Umbilical cord (tissue), 2 donors: ENCODE data around the gene MEAK7. TPM values are rescaled to one million over a fixed set of nuclear protein-coding genes. Genes with fewer than 3 reads are reported as not detected.

Experiments used
- DNase-seq: peaks from one replicate; pipeline ENCODE4 v3.0.0-alpha.2; 2015; ENCODE audit warnings: low spot score
- total RNA-seq: library from RNA; depleted of rRNA; stranded (reverse); fragments of >200 nt; gene quantifications from one replicate; pipeline ENCODE4 v1.2.3, GENCODE V29; 2014; ENCODE audit warnings: low replicate concordance; ENCODE audit not compliant: insufficient read depth

Gene MEAK7
- total RNA-seq, 1 donor from 2014 or later = 19.3 TPM

DNA sequence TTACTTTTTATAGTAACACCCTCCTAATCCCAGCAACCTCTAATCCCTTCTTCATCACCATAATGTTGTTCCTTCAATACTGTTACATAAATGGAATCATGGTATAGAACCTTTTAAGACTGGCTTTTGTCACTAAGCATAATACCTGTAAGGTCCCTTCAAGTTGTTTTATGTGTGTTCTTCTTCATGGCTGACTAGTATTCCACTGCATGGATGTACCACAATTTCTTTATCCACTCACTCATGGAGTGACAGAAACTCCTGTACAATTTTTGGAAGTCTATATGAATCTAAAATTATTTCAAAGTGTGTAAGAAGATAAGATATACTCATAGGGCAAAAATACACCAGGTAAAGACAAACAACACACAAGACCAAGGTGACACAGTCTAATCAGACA, 36.8 kb downstream of the MEAK7 start:
- DNase-seq = no peak

DNA sequence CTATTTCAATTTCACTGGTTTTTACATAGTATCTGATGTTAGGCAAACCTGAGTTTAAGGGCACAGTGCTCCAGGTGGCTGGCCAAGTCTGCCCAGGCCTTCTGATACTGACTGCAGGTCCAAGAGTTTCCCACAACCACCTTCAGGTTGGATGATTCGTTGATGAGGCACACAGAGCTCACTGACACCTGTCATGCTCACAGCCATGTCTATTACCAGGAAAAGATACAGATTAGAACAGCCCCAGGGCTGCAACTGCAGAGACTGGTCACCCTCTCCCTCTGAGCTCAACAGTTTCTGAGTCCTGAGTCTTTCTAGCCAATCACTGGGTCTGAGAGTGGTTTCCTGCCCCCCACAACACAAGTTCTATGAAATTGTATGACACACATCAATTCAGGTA, 37.2 kb downstream of the MEAK7 start:
- no peak for DNase-seq

DNA sequence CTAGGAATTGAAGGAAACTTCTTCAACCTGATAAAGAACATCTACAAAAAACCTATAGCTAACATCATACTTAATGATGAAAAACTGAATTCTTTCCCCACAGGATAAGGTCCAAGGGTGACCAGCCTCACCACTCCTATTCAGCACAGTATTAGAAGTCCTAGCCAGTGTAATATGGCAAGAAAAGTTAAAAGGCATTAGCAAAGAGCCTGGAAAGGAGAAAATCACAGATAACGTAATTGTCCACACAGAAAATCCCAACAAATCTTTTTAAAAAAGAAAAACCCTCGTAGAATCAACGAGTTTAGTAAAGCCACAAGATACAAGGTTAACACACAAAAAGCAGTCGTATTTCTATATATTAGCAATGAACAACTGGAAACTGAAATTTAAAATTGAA, 37.8 kb downstream of the MEAK7 start:
- DNase-seq = no peak

DNA sequence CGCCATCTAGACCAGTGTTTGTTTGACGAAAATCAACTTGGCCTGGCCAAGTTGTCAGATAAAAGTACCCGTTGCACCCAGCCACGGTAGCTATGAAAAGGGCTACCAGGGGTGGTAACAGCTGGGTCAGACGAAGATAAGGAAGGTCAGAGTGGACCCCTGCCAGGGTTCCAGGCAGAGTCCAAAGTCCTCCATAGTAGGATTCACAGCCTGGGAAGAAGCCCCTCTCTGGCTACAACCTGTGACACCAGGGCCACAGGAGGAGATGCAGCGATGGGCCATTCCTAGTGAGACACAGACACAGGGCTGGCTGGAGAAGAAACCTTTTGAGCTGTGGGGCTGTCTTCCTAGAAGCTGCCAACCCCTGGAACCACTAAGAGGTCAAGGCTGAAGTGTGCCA, 39.3 kb downstream of the MEAK7 start:
- DNase-seq = no peak

DNA sequence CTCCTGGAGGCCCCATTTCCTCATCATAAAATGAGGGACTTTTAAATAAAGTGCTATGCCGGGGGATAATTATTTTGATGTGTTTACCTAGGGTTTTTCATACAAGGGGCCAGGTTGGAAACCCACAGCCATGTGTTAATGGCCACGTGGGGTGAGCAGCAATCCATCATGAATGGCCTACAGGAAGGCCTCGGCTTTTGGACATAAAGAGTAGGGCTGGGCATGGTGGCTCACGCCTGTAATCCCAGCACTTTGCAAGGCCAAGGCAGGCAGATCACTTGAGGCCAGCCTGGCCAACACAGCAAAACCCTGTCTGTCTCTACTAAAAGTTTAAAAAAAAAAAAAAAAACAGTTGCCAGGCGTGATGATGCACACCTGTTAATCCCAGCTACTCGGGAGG, 40.3 kb downstream of the MEAK7 start:
- no peak for DNase-seq

DNA sequence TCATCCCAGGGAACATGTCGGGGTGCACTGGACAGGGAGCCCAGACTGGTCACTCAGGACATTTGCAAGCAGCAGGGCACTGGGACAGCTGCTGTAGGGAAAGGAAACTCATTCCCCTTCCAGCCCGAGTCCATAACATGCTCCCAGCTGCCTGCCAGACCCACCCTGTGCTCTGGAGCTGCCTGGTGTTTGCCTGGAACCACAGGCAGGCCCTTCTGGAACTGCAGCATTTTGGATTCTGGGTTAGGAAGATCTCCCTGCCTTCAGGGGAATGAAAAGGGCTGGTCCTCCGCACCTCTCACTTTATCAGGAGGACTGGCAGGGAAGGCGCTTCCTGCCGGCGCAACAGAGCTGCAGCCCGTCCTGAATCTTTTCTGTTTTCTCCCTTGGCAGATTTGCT, 41.2 kb downstream of the MEAK7 start:
- no peak for DNase-seq

DNA sequence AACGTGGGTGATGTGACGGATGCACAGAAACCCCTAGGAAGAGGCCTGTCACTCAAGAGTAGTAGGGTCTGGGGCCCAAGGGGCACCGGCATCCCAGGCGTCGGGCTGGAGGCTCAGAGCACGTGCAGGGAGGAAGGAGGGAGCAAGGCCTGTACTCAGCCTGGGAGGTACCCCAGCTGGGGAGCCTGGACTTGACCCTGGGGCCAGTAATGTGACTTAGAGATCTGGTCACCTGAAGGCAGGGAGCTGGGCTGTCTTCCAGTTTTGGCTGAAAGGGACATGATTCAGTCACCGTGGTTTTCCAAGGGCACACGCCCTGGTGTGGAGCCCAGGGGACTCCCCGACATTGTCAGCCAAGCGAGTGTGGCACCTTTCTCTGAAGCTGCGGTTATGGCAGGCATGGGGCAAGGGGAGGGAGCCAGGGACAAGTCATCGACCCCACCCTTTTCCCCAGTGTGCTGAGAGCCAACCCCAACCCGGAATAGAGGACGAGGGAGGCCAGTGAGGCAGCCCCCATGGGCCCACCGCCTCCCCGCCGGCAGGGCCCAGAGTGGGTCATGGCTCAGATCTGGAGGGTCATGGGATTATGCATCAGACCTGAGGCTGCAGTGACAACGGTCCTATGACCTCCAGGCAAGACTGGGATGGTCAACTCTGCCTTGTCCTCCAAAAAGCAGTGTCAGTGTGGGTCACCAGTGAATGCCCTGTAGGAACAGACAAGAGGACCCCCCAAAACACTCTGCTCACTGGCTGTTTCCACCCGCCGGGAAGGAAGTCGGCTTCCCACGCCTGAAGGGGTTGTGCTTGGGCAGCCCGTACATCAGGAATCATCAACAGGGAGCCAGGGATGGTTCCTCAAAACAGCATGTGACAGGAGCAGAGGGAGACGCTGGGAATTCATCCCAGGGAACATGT, 41.9 kb downstream of the MEAK7 start:
- no peak for DNase-seq

DNA sequence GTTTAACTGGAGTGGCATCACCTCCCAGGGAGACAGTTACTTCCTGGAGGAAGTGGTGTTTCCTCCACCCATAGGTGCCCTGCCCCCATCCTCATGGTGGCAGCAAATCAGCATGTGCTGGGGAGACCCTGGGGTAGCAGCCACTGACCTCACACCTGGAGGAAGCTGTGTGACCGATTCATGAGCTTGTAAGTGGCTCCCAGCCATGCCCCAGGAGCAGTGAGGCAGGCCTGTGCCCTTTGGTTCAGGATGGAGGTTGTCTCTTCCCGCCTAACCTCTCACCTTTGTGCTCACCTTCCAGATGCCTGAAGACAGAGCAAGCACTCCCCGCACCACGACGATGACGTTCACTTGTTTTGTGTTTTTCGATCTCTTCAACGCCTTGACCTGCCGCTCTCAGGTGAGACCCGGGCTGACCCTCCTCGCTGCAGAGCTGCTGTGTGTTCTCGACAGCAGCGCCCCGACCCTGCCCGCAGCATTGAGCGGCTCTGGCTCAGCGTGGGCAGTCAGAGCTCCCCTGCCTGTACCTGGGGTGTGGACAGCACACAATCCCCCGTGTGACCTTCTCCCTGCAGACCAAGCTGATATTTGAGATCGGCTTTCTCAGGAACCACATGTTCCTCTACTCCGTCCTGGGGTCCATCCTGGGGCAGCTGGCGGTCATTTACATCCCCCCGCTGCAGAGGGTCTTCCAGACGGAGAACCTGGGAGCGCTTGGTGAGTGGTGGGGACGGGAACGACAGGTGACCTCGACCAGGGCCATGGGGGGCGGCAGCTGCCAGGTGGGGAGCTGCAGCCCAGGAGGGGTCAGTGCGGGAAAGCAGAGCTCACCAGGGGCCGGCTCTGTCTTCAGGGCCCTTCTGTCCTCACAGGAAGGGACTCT, 42.8 kb downstream of the MEAK7 start:
- no peak for DNase-seq

DNA sequence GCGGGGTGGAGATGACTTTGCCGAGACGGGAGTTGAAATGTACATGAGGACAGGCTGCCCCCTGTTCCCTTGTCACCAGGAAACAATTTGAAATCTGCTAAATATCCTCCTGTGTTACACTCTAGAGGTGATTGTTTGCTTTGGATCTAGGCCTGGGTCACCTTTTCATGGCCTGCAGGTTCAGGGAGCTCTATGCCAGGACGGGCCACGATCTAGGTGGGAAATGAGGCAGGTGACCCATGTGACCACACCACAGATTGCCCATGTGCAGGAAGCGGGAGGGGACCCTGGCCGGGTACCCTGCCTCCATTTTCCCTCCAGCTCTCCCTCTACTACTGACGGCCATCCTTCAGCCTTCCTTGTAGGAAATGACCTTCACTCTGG, 43.4 kb downstream of the MEAK7 start:
- DNase-seq = no peak

DNA sequence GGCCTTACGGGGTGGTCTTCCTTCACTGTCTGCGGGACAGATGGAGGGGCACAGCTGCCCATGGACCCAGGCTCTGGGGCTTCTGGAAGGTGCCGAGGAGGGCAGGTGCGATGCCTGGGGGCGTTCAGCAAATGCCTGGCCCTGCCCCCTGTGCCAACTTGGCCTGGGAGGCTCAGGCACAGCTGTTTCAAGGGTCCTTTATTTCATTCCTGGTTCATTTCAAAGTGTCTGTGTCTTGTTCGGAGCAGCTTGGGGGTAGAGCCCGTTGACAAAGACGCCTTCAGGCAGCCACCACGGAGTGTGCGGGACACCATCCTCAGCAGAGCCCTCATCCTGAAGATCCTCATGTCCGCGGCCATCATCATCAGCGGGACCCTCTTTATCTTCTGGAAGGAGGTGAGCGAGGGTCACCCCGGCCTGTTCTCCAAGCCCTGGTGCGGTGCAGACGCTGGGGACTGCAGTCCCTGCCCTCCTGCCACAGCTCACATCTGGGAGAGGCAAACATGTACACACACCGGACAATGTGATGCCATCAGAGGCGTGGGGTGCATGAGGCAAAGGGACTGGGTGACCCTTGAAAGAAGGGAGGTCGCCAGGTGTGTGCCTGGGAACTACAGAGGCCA, 43.9 kb downstream of the MEAK7 start:
- no peak for DNase-seq

DNA sequence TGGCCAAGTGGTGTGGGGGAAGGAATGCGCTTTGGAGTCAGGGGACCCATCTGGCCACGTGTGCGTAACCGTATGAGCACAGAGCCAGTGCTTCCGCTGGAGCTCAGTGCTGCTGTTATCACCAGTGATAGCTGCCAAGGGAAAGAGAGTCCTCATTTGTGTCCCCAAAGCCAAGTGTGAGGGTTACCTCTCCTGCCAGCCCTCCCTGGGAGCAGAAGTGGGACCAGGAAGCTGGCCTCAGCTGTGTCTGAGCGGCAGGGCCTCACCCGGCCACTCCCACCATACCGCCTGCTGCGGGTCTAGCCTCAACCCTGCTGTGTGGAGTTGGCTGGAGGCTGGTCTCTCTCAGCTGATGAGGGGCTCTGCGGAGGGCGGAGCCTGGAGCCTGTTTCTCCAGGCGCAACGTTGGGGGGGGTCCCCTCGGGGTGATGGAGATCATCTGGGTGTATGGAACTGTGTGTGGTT, 44.5 kb downstream of the MEAK7 start:
- DNase-seq = no peak

DNA sequence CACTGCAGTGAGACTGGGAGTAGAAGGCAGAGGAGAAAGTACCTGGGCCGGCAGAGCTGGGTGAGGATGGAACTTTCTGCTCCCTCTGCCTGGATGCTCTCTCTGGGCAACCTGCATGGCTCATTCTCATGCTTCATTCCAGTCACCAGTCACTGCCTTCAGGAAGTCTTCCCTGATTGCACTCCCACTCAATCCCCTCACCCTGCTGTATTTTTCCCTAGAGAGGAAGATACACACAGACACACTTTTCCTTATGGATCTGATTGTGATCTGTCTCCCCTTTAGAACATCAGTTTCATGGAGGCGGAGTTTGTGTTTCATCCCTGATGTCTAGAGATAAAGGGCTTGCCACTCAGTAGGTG, 44.9 kb downstream of the MEAK7 start:
- DNase-seq = no peak

DNA sequence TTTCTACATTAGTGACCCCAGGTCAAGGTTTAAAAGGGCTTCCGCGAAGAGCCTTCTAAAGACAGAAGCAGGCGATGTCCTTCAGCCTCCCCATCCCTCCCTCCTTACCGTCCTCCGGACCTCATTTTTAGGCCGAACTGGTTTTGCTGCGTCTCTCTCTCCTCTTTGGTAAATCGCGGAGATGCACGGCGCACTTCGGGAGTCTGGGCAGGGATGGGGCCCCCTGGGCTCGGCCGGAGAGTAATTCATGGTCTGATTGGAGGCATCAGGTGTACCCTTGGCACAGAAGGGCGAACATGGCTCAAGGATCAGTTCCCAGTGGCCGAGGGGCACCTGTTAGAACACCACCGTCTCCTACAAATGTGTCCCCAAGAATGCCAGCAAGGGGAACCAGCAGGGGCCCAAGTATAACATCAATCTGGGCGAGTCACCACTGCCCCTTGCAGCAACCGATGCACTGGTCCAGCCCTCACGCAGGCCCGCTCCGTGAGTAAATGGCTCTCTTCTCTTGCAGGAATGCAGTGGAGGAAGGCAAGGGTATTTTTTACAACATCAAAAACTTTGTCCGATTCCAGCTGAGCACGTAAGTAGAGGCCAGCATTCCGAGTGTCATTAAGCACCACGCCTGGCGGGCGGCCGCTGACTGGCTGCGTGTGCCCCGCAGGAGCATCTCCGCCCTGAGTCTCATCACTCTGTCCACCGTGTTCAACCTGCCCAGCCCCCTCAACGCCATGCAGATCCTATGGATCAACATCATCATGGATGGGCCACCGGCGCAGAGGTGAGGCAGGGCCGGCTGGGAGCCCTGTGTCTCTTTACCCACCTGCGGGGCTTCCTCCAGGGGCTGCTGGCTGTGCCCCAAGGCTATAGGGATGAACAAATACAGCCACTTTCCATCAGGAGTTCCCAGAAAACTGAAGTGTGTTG, 45.6 kb downstream of the MEAK7 start:
- no peak for DNase-seq

DNA sequence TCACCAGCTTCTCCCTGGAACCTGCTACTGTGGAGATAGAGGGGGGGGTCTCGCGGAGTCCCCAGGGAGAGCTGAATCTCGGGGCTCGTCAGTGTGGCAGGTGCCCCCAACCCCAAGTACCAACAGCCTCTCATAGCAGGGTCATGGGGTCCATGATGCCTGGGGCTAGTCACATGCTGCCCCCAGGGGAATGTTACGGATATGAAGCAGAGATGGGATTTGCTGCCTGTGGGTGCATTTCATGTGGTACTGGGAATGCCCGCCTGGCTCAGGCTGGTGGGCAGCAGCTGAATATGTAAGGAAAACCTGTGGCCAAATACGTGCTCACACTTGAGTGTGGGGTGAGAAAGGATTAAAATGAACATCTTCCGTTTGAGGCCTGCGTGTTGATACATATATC, 49.4 kb downstream of the MEAK7 start:
- no peak for DNase-seq

Other genes with a start within 250 kb of the MEAK7 start
- 334 TPM for gene WFDC1, start 209.8 kb downstream of the MEAK7 start, total RNA-seq
- gene ATP2C2, start 136.1 kb downstream of the MEAK7 start, total RNA-seq = 1.7 TPM
- 101 TPM for gene COTL1, start 113.4 kb upstream of the MEAK7 start, total RNA-seq
- gene KLHL36, start 143.9 kb upstream of the MEAK7 start, total RNA-seq = 60.2 TPM
- 34.4 TPM for gene USP10, start 195.3 kb upstream of the MEAK7 start, total RNA-seq